CD4-positive, alpha-beta T cell treated with Interleukin-15 for 1 hour (primary cell): ENCODE data around the gene ANAPC1.
"Not testable (repeated sequence)": the region's sequence is repeated elsewhere in the genome, so short reads cannot be mapped to it uniquely, and the experiment has no call there.

Experiments used
- DNase-seq: peaks from one replicate; pipeline ENCODE4 v3.0.0-alpha.2; 2020

The ANAPC1 gene

DNA sequence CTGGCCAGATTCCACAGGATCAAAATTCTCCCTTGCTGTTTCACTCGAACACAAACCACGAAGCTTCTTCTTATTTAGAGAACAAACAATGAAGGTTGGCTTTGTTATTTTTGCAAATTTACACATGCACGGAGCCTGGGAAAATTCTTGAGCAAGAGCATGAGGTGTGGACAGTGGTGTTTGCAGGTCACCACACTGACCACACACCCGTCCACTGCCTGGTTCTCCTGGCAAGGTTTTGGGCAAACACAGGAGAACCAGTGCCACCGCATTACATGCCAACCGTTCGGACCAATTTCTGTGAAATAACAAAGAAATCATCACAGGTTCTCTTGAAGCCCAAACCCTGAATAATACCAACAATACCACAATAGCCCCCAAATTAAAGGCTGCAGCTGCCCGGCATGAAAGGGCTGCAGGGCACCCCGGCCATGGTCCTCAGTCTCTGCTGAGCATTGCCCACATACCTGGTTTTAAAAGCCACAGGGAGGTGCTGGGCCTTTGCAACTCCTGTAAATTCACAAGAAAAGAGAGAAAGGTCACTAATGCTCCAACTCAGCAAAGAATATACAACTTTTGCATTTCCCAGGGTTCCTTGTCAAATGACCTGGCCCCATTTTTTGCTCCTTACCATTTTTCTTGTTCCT, 154.1 kb downstream of the ANAPC1 start:
- not testable (repeated sequence) for DNase-seq

DNA sequence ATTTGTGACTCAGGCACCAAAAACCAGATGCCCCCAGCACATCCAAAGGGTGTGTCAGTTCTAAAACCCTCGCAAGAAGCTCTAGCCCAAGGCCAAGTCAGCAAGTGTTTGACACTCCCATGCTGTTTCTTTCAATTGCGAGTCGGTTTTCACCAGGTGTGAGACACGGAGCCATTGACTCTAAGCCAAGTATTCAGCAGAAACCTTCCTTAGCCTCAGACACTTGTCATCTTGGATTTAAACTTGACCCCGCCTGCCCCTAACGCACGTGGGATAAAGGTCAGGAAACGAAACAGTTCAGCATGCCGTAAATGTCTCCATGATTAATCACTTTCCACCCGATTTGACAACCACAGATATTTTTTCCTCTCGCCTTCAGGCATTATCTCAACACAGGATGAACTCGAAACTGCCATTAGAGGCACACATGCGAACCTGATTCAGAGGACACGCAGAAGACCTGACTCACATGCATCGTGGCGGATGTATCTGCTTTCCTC, 156.3 kb downstream of the ANAPC1 start:
- DNase-seq = not testable (repeated sequence)

DNA sequence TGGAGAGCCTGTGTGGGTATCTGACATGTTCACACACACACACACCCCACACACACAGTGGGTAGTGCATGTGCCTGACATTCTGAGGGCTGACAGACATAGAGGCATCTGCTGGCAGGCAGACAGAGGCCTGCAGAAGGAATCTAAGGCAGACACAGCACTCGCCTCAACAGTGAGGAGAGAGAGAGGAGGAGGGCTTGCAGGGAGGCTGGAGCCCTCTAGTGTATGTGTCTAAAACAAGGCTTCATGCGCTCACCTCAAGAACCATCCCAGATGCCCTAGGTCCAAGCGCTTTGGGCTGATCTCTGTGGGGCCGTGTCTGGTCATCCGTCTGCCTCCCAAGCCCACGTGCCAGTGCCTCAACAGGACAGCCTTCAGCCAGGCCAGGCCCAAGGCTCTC, 158.3 kb downstream of the ANAPC1 start:
- DNase-seq = not testable (repeated sequence)

DNA sequence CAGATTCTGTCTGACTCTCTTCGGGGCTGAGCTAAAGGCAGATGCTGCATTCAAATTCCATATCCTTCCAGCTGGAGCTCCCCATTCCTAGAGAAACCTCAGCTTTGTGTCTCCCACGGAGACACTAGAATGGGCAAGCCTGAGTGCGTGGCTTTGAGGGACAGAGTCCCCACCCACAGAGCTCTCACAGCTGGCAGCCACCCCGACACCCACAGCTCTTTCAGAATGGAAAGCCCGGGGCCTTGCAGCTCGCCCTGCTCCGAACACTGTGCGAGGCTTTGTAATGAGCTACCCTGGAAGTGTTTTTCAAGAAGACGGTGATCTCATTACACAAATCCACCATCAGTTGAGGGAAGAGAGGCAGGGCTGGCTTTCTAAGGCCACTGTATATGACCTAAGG, 164.4 kb downstream of the ANAPC1 start:
- not testable (repeated sequence) for DNase-seq
